H1 (cell line): Measurements from ENCODE around the gene DDR2. TPM values are rescaled to one million over a fixed set of nuclear protein-coding genes. Genes with fewer than 3 reads are reported as not detected.

ENCODE experiments used
- CTCF ChIA-PET: fragments of 300-600 bp; sonication (Branson Sonifier 250); formaldehyde crosslinking; loops from one replicate; lab custom pipeline; 2021; ENCODE audit not compliant: partially characterized antibody; lab: Charles Lee
- POLR2A ChIA-PET: fragments of 300-600 bp; sonication (Branson Sonifier 250); formaldehyde crosslinking; loops from one replicate; lab custom pipeline; 2021; ENCODE audit warnings: inconsistent platforms; ENCODE audit not compliant: partially characterized antibody; lab: Charles Lee
- DNase-seq, 2 experiments: peaks; one replicate each; pipeline versions ENCODE4 v3.0.0 to v3.0.0-alpha.2; 2010 to 2022; ENCODE audit warnings: low spot score in 2 of 2, low read depth in 1 of 2, mixed read lengths in 1 of 2
- FAIRE-seq: peaks from 2 replicates; lab custom pipeline; 2011; peaks lifted over from hg19 to GRCh38; lab: Jason Lieb, UNC
- H2AFZ ChIP-seq: 2 replicates; pipeline ENCODE4 v1.8.1; 2012; ENCODE audit warnings: low read length, inconsistent platforms
- H2AK5ac ChIP-seq: 2 replicates; pipeline ENCODE4 v1.6.1; 2013; ENCODE audit warnings: low read depth, low read length
- H2BK120ac ChIP-seq: replicated peaks from 2 replicates; pipeline ENCODE3; 2013; ENCODE audit warnings: low read depth, low read length, inconsistent platforms
- H2BK12ac ChIP-seq: 2 replicates; pipeline ENCODE4 v1.6.1; 2013; ENCODE audit warnings: low read depth, low read length
- H2BK15ac ChIP-seq: 2 replicates; pipeline ENCODE4 v1.6.1; 2013; ENCODE audit warnings: low read length
- H2BK20ac ChIP-seq: 2 replicates; pipeline ENCODE4 v1.6.1; 2013; ENCODE audit warnings: low read length
- H2BK5ac ChIP-seq: 2 replicates; pipeline ENCODE4 v1.6.1; 2013; ENCODE audit warnings: low read depth, low read length
- H3K14ac ChIP-seq: 2 replicates; pipeline ENCODE4 v1.6.1; 2013; ENCODE audit warnings: inconsistent platforms; ENCODE audit not compliant: insufficient read length
- H3K18ac ChIP-seq: 2 replicates; pipeline ENCODE4 v1.6.1; 2013; ENCODE audit warnings: low read length; ENCODE audit errors: extremely low read depth
- H3K23ac ChIP-seq: 2 replicates; pipeline ENCODE4 v1.6.1; 2013; ENCODE audit warnings: inconsistent platforms; ENCODE audit not compliant: insufficient read length
- H3K23me2 ChIP-seq: 2 replicates; pipeline ENCODE4 v1.6.1; 2013; ENCODE audit warnings: low read depth, low read length
- H3K27ac ChIP-seq: 2 replicates; pipeline ENCODE4 v1.6.1; 2011; ENCODE audit warnings: low read depth, low read length, inconsistent platforms
- H3K27me3 ChIP-seq, 4 experiments: replicated peaks in 1 of 4; 1 replicate in 1 of 4; 2 replicates in 3 of 4; pipeline versions ENCODE4 v1.6.1 to v1.8.1; 2011 to 2013; ENCODE audit warnings: low read length in 3 of 4, mild to moderate bottlenecking in 3 of 4, inconsistent platforms in 2 of 4, mixed read lengths in 2 of 4, moderate library complexity in 1 of 4; ENCODE audit not compliant: control insufficient read depth in 3 of 4, insufficient read depth in 3 of 4; ENCODE audit errors: extremely low read depth in 1 of 4
- H3K36me3 ChIP-seq, 4 experiments: 2 replicates each; pipeline versions ENCODE4 v1.6.1 to v1.8.1; 2011 to 2013; ENCODE audit warnings: mild to moderate bottlenecking in 4 of 4, low read length in 3 of 4, moderate library complexity in 2 of 4, control low read depth in 1 of 4, inconsistent platforms in 1 of 4; ENCODE audit not compliant: insufficient read depth in 4 of 4, control insufficient read depth in 2 of 4
- H3K4ac ChIP-seq: replicated peaks from 2 replicates; pipeline ENCODE3; 2013; ENCODE audit warnings: low read length, low read depth, mixed read lengths, inconsistent platforms; ENCODE audit not compliant: insufficient read length
- H3K4me1 ChIP-seq, 4 experiments: replicated peaks in 1 of 4; 1 replicate in 1 of 4; 2 replicates in 3 of 4; pipeline versions ENCODE4 v1.6.1 to v1.8.1; 2011 to 2013; ENCODE audit warnings: low read length in 3 of 4, inconsistent platforms in 2 of 4, mixed read lengths in 1 of 4; ENCODE audit not compliant: insufficient read depth in 4 of 4, control insufficient read depth in 3 of 4
- H3K4me2 ChIP-seq, 2 experiments: 2 replicates each; pipeline versions ENCODE4 v1.6.1 to v1.8.1; 2011 to 2013; ENCODE audit warnings: low read depth in 2 of 2, low read length in 2 of 2, control low read depth in 1 of 2, inconsistent platforms in 1 of 2, mild to moderate bottlenecking in 1 of 2; ENCODE audit not compliant: insufficient read depth in 1 of 2
- H3K4me3 ChIP-seq, 4 experiments: fragments of 200-600, 300-600 bp in 1 of 4; sonication (generic), shearing (Covaris generic), sonication (Bioruptor Twin) in 1 of 4; 2 replicates each; pipeline versions ENCODE4 v1.5.1 to v1.8.1; 2011 to 2016; ENCODE audit warnings: low read length in 4 of 4, low read depth in 3 of 4, control low read depth in 2 of 4, inconsistent platforms in 2 of 4, mild to moderate bottlenecking in 2 of 4, mixed read lengths in 1 of 4, moderate library complexity in 1 of 4; ENCODE audit not compliant: insufficient read depth in 2 of 4; ENCODE audit errors: extremely low read depth in 1 of 4
- H3K56ac ChIP-seq: replicated peaks from 2 replicates; pipeline ENCODE3; 2013; ENCODE audit warnings: low read depth, mild to moderate bottlenecking, mixed read lengths, low read length, inconsistent platforms; ENCODE audit not compliant: insufficient read length
- H3K79me1 ChIP-seq: 2 replicates; pipeline ENCODE4 v1.6.1; 2013; ENCODE audit warnings: low read depth, low read length, control low read depth
- H3K79me2 ChIP-seq, 2 experiments: 2 replicates each; pipeline versions ENCODE4 v1.6.1 to v1.8.1; 2012 to 2013; ENCODE audit warnings: low read length in 2 of 2, mild to moderate bottlenecking in 2 of 2, inconsistent platforms in 1 of 2; ENCODE audit not compliant: insufficient read depth in 2 of 2, control insufficient read depth in 1 of 2
- H3K9ac ChIP-seq, 4 experiments: replicated peaks in 1 of 4; 1 replicate in 1 of 4; 2 replicates in 3 of 4; pipeline versions ENCODE4 v1.6.1 to v1.8.1; 2011 to 2013; ENCODE audit warnings: low read depth in 3 of 4, low read length in 3 of 4, control low read depth in 2 of 4, mild to moderate bottlenecking in 2 of 4, moderate library complexity in 2 of 4, inconsistent platforms in 1 of 4; ENCODE audit errors: extremely low read depth in 1 of 4
- H3K9me3 ChIP-seq, 2 experiments: 2 replicates each; pipeline versions ENCODE4 v1.6.1 to v1.8.1; 2012 to 2013; ENCODE audit warnings: mild to moderate bottlenecking in 2 of 2, moderate library complexity in 2 of 2, control low read depth in 1 of 2, inconsistent platforms in 1 of 2, low read depth in 1 of 2, low read length in 1 of 2, mixed read lengths in 1 of 2; ENCODE audit not compliant: insufficient read depth in 2 of 2
- H4K20me1 ChIP-seq, 2 experiments: replicated peaks in 1 of 2; 2 replicates each; pipeline versions ENCODE3 to v1.8.1; 2011 to 2013; ENCODE audit warnings: inconsistent platforms in 2 of 2, low read length in 2 of 2, mild to moderate bottlenecking in 1 of 2; ENCODE audit not compliant: insufficient read depth in 2 of 2, control insufficient read depth in 1 of 2
- H4K5ac ChIP-seq: 2 replicates; pipeline ENCODE4 v1.6.1; 2013; ENCODE audit warnings: low read length, low read depth, mixed read lengths, inconsistent platforms; ENCODE audit not compliant: insufficient read length
- H4K8ac ChIP-seq: 2 replicates; pipeline ENCODE4 v1.8.0; 2013; ENCODE audit warnings: mild to moderate bottlenecking, moderate library complexity, low read length, inconsistent platforms; ENCODE audit not compliant: insufficient read depth; ENCODE audit errors: extremely low read depth
- H4K91ac ChIP-seq: replicated peaks from 2 replicates; pipeline ENCODE3; 2013; ENCODE audit warnings: low read length, mixed read lengths, inconsistent platforms; ENCODE audit not compliant: insufficient read length
- ATF3 ChIP-seq: IDR thresholded peaks from 2 replicates; pipeline ENCODE4 v1.6.1; 2011; ENCODE audit warnings: low read depth, mild to moderate bottlenecking, low read length; ENCODE audit not compliant: insufficient read depth
- CBX5 ChIP-seq: fragments of 300-800, 300-1000 bp; sonication (generic); IDR thresholded peaks from 2 replicates; pipeline ENCODE4 v1.7.1; 2016; ENCODE audit warnings: antibody characterized with exemption, low read length, low read depth
- CHD1 ChIP-seq: IDR thresholded peaks from 2 replicates; pipeline ENCODE4 v1.6.1; 2012; ENCODE audit warnings: low read depth, low read length, improper control_type of control experiment
- KDM4A ChIP-seq: IDR thresholded peaks from one replicate; pipeline ENCODE4 v1.7.1; 2012; ENCODE audit warnings: low read depth, mild to moderate bottlenecking, moderate library complexity, low read length, inconsistent platforms; ENCODE audit not compliant: severe bottlenecking
- POLR2AphosphoS5 ChIP-seq: IDR thresholded peaks from 2 replicates; pipeline ENCODE4 v1.6.1; 2011; ENCODE audit warnings: low read depth, low read length
- SAP30 ChIP-seq: fragments of 300-600 bp; sonication (generic); IDR thresholded peaks from 2 replicates; pipeline ENCODE4 v1.7.1; 2012; ENCODE audit warnings: low read length, moderate library complexity, mild to moderate bottlenecking, inconsistent platforms; ENCODE audit not compliant: insufficient read depth, insufficient replicate concordance
- SRF ChIP-seq: IDR thresholded peaks from 2 replicates; pipeline ENCODE4 v1.6.1; 2011; ENCODE audit warnings: mild to moderate bottlenecking, low read depth, low read length, moderate library complexity
- TAF1 ChIP-seq: IDR thresholded peaks from 2 replicates; pipeline ENCODE4 v1.6.1; 2011; ENCODE audit warnings: mild to moderate bottlenecking, low read depth, low read length
- WGBS, 2 experiments: shearing (Covaris generic) in 1 of 2; methylation state at CpG; one replicate each; pipeline versions ENCODE4 v1.1.6 to v1.1.7; 2013 to 2015; ENCODE audit warnings: low lambda C conversion rate in 2 of 2, mixed read lengths in 2 of 2, inconsistent platforms in 1 of 2, low coverage in 1 of 2, missing lambda C conversion rate in 1 of 2; ENCODE audit not compliant: insufficient replicate concordance in 2 of 2, insufficient coverage in 1 of 2, insufficient read length in 1 of 2; ENCODE audit errors: extremely low coverage in 1 of 2, missing lambda C conversion rate in 1 of 2; 5-methylcytosine and 5-hydroxymethylcytosine counted together
- polyA plus RNA-seq, 7 experiments: library from polyadenylated mRNA; depleted of rRNA in 3 of 7; stranded (reverse) in 5 of 7; unstranded in 2 of 7; fragments of >200 nt in 5 of 7; fragments of 200-250 nt in 2 of 7; gene quantifications; 1 replicate in 5 of 7; 2 replicates in 1 of 7; 4 replicates in 1 of 7; pipeline versions ENCODE4 v1.2.1 to v1.2.3, GENCODE V29; 2011 to 2013; ENCODE audit warnings: missing spikeins in 2 of 7, mixed read lengths in 2 of 7
- total RNA-seq: library from RNA; stranded (reverse); fragmentation: NEBNext Ultra II Directional; extraction: Animal tissue kit (Norgen Biotek cat#: 25700); gene quantifications from 2 replicates; pipeline ENCODE4 v1.2.1, GENCODE V29; 2021

The DDR2 gene
- total and polyA plus RNA-seq, 2 of the 8 experiments (the other 6 are each of a cell fraction or from before 2014, with no cell fraction given): 1.00 to 2.1 TPM

- Histone ChIP-seq H3K23ac (no peak overlapping the region), H2BK120ac (no peak overlapping the region), H3K56ac (no peak overlapping the region), H3K79me1 (no peaks in the 10 kb centered on the region), H3K27ac (no peak overlapping the region), H2BK5ac (no peak overlapping the region), H3K9me3 (no peaks in the 10 kb centered on the region), H3K4me1 (peaks cover 0 to 6% (median 4%) of the 10 kb centered on the region in 4 experiments; a peak in 5 of 7 replicates), H4K20me1 (no peaks in the 10 kb centered on the region), H3K27me3 (no peaks in the 10 kb centered on the region; a peak in 1 of 7 replicates), H2BK20ac (no peak overlapping the region), H3K4ac (no peak overlapping the region), H2AFZ (no peak overlapping the region), H4K5ac (no peak overlapping the region), H4K8ac (no peak overlapping the region), H3K4me2 (no peak overlapping the region), H3K79me2 (no peaks in the 10 kb centered on the region), H3K14ac (no peak overlapping the region), H2AK5ac (no peak overlapping the region), H3K36me3 (no peaks in the 10 kb centered on the region), H2BK12ac (no peak overlapping the region), H3K4me3 (no peak overlapping the region), H4K91ac (no peak overlapping the region), H2BK15ac (no peak overlapping the region), H3K18ac (no peak overlapping the region), H3K23me2 (no peaks in the 10 kb centered on the region), H3K9ac (no peak overlapping the region)
- DNase-seq (no peak), FAIRE-seq (no peak)
- ChIA-PET POLR2A (no interaction called here), CTCF (interaction anchor here (0.7 to 1.5 kb wide), 2 partner anchors 10 to 112 kb away, joined by 3 to 4 read pairs; no protein-coding TSS in a partner anchor)
- whole genome bisulfite sequencing, 2 experiments: 91% methylated on average over 6 of the region's 6 CpGs; no CpG with 5 or more reads in 1 of the 2 experiments
- TF ChIP-seq TAF1 (no peak), POLR2AphosphoS5 (no peak), CHD1 (no peak), KDM4A (no peak), ATF3 (no peak), SRF (no peak), SAP30 (no peak), CBX5 (no peak)
Measured at GRCh38 chr1:162687870-162688269, 55.6 kb downstream of the DDR2 start.
